AG04450 (cell line): Measurements from ENCODE around the gene NPEPL1. TPM values are rescaled to one million over a fixed set of nuclear protein-coding genes. Genes with fewer than 3 reads are reported as not detected.

Source experiments
- CTCF ChIA-PET: fragments of 300-600, 350-600 bp; formaldehyde crosslinking; extraction: SDS; loops from one replicate; lab custom pipeline; 2022; ENCODE audit warnings: antibody characterized with exemption, inconsistent platforms; lab: Charles Lee
- POLR2A ChIA-PET: fragments of 350-600 bp; formaldehyde crosslinking; extraction: SDS; loops from one replicate; lab custom pipeline; 2021; ENCODE audit warnings: antibody characterized with exemption, inconsistent platforms; lab: Yijun Ruan, JAX
- DNase-seq: peaks from one replicate; pipeline ENCODE4 v3.0.0-alpha.2; 2011; ENCODE audit warnings: low read depth, low spot score
- H3K27ac ChIP-seq: one replicate; pipeline ENCODE4 v1.5.1; 2012; ENCODE audit warnings: low read depth, low read length, control low read depth
- H3K27me3 ChIP-seq: one replicate; pipeline ENCODE4 v1.6.0; 2012; ENCODE audit warnings: low read length; ENCODE audit not compliant: control insufficient read depth, insufficient read depth
- H3K4me3 ChIP-seq: 2 replicates; pipeline ENCODE4 v1.5.1; 2011; ENCODE audit warnings: mild to moderate bottlenecking, low read depth, low read length, control low read depth
- H3K9me3 ChIP-seq: 2 replicates; pipeline ENCODE4 v1.5.1; 2012; ENCODE audit warnings: low read length; ENCODE audit not compliant: control insufficient read depth, insufficient read depth
- polyA plus RNA-seq: library from polyadenylated mRNA; depleted of rRNA; stranded (reverse); fragments of >200 nt; gene quantifications from 2 replicates; pipeline ENCODE4 v1.2.3, GENCODE V29; 2011
- TF ChIP-seq, protein P1 (sequence below): IDR thresholded peaks from 2 replicates; pipeline ENCODE4 v1.5.1; 2011; ENCODE audit warnings: low read depth, low read length, control low read depth, inconsistent platforms

NPEPL1 gene
- polyA plus RNA-seq, 1 experiment = 3.6 TPM

DNA sequence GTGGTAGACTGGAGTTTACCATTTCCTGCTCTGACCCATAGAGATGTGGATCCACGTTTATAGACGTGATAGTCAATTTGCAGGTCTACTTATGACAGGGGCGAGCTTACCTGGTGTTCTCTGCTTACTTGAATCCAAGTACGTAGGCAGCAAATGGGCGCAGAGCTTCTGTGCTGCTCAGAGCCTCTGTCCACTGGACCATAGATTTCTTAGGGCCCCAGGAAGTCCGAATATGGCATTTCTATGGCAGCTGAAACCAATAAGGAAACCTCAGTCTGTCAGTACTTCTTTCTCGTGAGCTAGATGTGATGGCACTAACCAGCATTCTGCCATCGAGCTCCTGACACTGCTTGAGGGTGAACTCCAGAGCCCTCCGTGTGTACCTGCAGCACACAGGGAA lies 19.5 kb upstream of the NPEPL1 start:
- ChIA-PET CTCF (interaction anchor here (1.0 kb wide), 1 partner anchor 15 kb away, joined by 3 read pairs; no protein-coding TSS in a partner anchor), POLR2A (no interaction called here)
- Histone ChIP-seq H3K27me3 (no peaks in the 10 kb centered on the region), H3K4me3 (no peak overlapping the region), H3K27ac (no peak overlapping the region), H3K9me3 (no peaks in the 10 kb centered on the region; the same call in 1 of the 2 replicates)
- no peak for DNase-seq
- TF ChIP-seq, protein P1, sequence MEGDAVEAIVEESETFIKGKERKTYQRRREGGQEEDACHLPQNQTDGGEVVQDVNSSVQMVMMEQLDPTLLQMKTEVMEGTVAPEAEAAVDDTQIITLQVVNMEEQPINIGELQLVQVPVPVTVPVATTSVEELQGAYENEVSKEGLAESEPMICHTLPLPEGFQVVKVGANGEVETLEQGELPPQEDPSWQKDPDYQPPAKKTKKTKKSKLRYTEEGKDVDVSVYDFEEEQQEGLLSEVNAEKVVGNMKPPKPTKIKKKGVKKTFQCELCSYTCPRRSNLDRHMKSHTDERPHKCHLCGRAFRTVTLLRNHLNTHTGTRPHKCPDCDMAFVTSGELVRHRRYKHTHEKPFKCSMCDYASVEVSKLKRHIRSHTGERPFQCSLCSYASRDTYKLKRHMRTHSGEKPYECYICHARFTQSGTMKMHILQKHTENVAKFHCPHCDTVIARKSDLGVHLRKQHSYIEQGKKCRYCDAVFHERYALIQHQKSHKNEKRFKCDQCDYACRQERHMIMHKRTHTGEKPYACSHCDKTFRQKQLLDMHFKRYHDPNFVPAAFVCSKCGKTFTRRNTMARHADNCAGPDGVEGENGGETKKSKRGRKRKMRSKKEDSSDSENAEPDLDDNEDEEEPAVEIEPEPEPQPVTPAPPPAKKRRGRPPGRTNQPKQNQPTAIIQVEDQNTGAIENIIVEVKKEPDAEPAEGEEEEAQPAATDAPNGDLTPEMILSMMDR = no peak

DNA sequence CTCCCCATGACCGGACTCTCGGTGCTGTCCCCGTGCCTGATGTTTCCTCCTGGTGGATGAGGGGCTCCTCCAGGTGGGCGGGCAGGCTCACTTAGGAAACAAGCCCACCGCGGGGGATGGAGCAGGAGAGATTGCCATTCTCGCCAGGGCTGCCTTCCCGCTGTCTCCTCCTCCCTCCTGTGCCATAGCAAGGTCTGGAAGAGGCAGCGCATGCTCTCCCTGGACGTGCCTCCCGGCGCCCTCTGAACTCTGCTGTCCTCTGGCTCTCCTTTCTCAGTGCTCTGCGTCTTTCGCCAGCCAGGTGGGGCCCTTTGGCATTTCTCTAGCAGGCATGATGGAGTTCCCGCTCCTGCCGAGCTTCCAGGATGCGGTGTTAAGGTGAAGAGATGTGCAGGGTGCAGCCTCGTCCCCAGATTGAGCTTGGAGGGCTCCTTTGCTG lies 17.4 kb upstream of the NPEPL1 start:
- POLR2A ChIA-PET = no interaction called here
- Histone ChIP-seq H3K27me3 (no peaks in the 10 kb centered on the region), H3K9me3 (no peaks in the 10 kb centered on the region; the same call in 1 of the 2 replicates), H3K4me3 (no peak overlapping the region), H3K27ac (no peak overlapping the region)
- CTCF ChIA-PET = interaction anchor here (1.6 kb wide), 1 partner anchor 24 kb away, joined by 3 read pairs; the partner anchor contains the start of gene STX16
- no peak for DNase-seq
- TF ChIP-seq, protein P1 = no peak

DNA sequence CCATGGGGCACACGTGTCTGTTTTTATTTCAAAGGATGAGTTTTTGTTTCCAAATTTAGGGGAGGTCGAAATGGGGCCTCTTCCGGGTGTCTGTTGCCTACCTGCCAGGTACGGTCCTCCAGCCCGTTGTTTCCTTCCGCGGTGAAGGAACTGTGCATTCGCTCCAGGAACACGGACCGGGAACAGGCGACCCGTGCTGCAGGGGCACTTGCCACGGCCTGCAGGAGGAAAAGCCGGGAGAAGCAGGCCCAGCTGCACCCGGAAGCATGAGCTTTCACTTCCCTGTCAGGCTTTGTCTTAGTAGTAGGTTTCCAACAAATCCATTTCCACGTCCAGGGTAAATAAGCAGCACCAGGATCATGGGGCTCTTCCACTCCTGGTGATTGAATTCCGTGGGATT lies 17.0 kb upstream of the NPEPL1 start:
- no peaks in the 10 kb centered on the region; the same call in 1 of the 2 replicates for H3K9me3 ChIP-seq
- H3K27me3 ChIP-seq = no peaks in the 10 kb centered on the region
- no peak for DNase-seq
- ChIA-PET POLR2A (no interaction called here), CTCF (no interaction called here)
- H3K27ac ChIP-seq = no peak overlapping the region
- TF ChIP-seq, protein P1 = no peak
- H3K4me3 ChIP-seq = no peak overlapping the region

DNA sequence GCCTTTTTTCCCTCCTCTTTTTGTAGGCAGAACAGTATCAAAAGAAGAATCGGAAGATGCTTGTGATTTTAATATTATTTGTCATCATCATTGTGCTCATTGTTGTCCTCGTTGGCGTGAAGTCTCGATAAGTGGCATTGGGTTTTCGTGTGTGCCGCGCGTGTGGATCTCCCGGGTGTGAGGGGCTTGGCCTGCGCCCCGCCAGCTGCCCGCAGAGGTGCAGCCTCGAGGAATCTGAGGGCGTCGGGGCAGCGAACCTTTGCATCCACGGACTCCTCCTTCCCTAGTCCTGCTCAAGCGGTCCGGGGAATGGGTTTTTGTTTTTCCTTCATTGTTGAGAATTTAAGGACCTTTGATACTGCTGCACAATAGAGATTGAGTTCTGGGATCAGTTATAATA lies 16.4 kb upstream of the NPEPL1 start:
- Histone ChIP-seq H3K9me3 (no peaks in the 10 kb centered on the region; the same call in 1 of the 2 replicates), H3K4me3 (no peak overlapping the region), H3K27ac (no peak overlapping the region), H3K27me3 (no peaks in the 10 kb centered on the region)
- TF ChIP-seq, protein P1 = no peak
- ChIA-PET POLR2A (no interaction called here), CTCF (no interaction called here)
- DNase-seq = no peak

DNA sequence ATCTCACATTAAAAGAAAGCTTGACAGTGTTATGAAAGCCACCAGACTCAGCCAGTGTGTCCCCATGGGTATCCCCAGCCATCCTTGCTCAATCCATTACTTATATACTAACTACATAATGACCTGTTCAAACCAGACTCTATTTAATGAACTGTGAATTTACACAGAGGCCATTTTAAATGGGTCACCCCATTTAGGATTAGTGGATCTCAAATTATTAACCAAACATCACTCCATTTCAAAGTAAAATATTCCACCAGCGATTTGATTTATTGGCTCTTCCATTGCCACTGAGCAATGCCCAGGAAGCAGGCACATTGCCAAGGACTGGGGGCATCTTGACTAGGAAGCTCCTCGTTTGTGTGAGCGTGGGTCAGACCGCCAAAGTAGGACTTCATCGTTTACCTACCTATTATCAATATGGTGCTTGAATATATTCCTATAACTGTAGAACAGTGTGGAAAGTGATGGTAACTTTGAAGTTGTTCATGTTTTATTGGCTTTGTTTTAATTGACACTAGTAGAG lies 15.5 kb upstream of the NPEPL1 start:
- Histone ChIP-seq H3K27ac (no peak overlapping the region), H3K9me3 (no peaks in the 10 kb centered on the region; the same call in 1 of the 2 replicates), H3K4me3 (no peak overlapping the region), H3K27me3 (no peaks in the 10 kb centered on the region)
- TF ChIP-seq, protein P1 = no peak
- POLR2A ChIA-PET = no interaction called here
- CTCF ChIA-PET = no interaction called here
- DNase-seq = no peak
